Ascending aorta (tissue), 2 donors: ENCODE data around the gene KSR2. TPM values are rescaled to one million over a fixed set of nuclear protein-coding genes. Genes with fewer than 3 reads are reported as not detected.
"Not testable (repeated sequence)": the region's sequence is repeated elsewhere in the genome, so short reads cannot be mapped to it uniquely, and the experiment has no call there.

ENCODE experiments used
- DNase-seq, 2 donors: peaks; one replicate each; pipeline ENCODE4 v3.0.0-alpha.2; 2019; ENCODE audit warnings: low spot score in 2 of 2
- H3K27ac ChIP-seq, 2 donors: fragments of 200-600 bp; sonication (generic); one replicate each; pipeline ENCODE4 v1.5.1; 2016 to 2017; ENCODE audit warnings: mild to moderate bottlenecking in 1 of 2
- H3K27me3 ChIP-seq: fragments of 200-600 bp; sonication (generic); one replicate; pipeline ENCODE4 v1.5.1; 2017
- H3K36me3 ChIP-seq, 2 donors: fragments of 200-600 bp; sonication (generic); one replicate each; pipeline ENCODE4 v1.5.1; 2016
- H3K4me1 ChIP-seq, 2 donors: fragments of 200-600 bp; sonication (generic); one replicate each; pipeline ENCODE4 v1.5.1; 2016 to 2017; ENCODE audit warnings: mild to moderate bottlenecking in 1 of 2
- H3K4me3 ChIP-seq, 2 donors: fragments of 200-600 bp; sonication (generic); one replicate each; pipeline ENCODE4 v1.5.1; 2016 to 2017; ENCODE audit warnings: mild to moderate bottlenecking in 1 of 2
- H3K9me3 ChIP-seq, 2 donors: fragments of 200-600 bp; sonication (generic); one replicate each; pipeline ENCODE4 v1.5.1; 2016
- CTCF ChIP-seq, 3 experiments: fragments of 200-600 bp in 2 of 3; fragments of 450-650 bp in 1 of 3; sonication (generic) in 2 of 3; IDR thresholded peaks; one replicate each; pipeline ENCODE4 v1.5.1; 2016 to 2019; ENCODE audit warnings: antibody characterized with exemption in 3 of 3, mild to moderate bottlenecking in 1 of 3, moderate library complexity in 1 of 3
- intact Hi-C: fragments of 100-400 bp; cut with DNase I; formaldehyde crosslinking; loops from one replicate; pipeline ENCODE4 v1.15.1; 2023
- total RNA-seq: library from RNA; depleted of rRNA; stranded (reverse); fragments of >200 nt; gene quantifications from one replicate; pipeline ENCODE4 v1.1.0, GENCODE V29; 2016

KSR2 gene
- total RNA-seq, 1 donor from 2014 or later: 0.11 TPM

GRCh38 chr12:117818400-117818799 lies 150.4 kb downstream of the KSR2 start:
- Histone ChIP-seq H3K9me3 (no peaks in the 10 kb centered on the region), H3K27ac (no peak overlapping the region), H3K4me3 (no peak overlapping the region), H3K27me3 (no peaks in the 10 kb centered on the region), H3K4me1 (no peaks in the 10 kb centered on the region), H3K36me3 (no peaks in the 10 kb centered on the region)
- intact Hi-C loops: no loop called here
- TF ChIP-seq CTCF (IDR thresholded peaks at IDR 0.05): no peak
- no peak for DNase-seq

GRCh38 chr12:117809509-117809908 lies 159.3 kb downstream of the KSR2 start:
- no peak overlapping the region for H3K27ac ChIP-seq
- no peaks in the 10 kb centered on the region for H3K27me3 ChIP-seq
- no peaks in the 10 kb centered on the region for H3K9me3 ChIP-seq
- no peaks in the 10 kb centered on the region for H3K36me3 ChIP-seq
- H3K4me3 ChIP-seq: no peak overlapping the region
- TF ChIP-seq CTCF (IDR thresholded peaks at IDR 0.05): no peak
- intact Hi-C loops: no loop called here
- H3K4me1 ChIP-seq: no peaks in the 10 kb centered on the region
- DNase-seq: no peak

- no peak for DNase-seq
- Histone ChIP-seq H3K27ac (no peak overlapping the region), H3K36me3 (no peaks in the 10 kb centered on the region), H3K4me3 (no peak overlapping the region), H3K4me1 (no peaks in the 10 kb centered on the region), H3K27me3 (no peaks in the 10 kb centered on the region), H3K9me3 (no peaks in the 10 kb centered on the region)
- no peak for TF ChIP-seq CTCF (IDR thresholded peaks at IDR 0.05)
- intact Hi-C loops: no loop called here
Observed at GRCh38 chr12:117807946-117808345, 160.8 kb downstream of the KSR2 start.

- no peak overlapping the region for H3K27ac ChIP-seq
- H3K36me3 ChIP-seq: no peaks in the 10 kb centered on the region
- no peaks in the 10 kb centered on the region for H3K9me3 ChIP-seq
- TF ChIP-seq CTCF (IDR thresholded peaks at IDR 0.05): no peak
- intact Hi-C loops: no loop called here
- no peak for DNase-seq
- no peaks in the 10 kb centered on the region for H3K4me1 ChIP-seq
- H3K27me3 ChIP-seq: no peaks in the 10 kb centered on the region
- no peak overlapping the region for H3K4me3 ChIP-seq
Observed at GRCh38 chr12:117807355-117807754, 161.4 kb downstream of the KSR2 start.

- no peaks in the 10 kb centered on the region for H3K36me3 ChIP-seq
- H3K27ac ChIP-seq: no peak overlapping the region
- H3K4me1 ChIP-seq: no peaks in the 10 kb centered on the region
- H3K27me3 ChIP-seq: no peaks in the 10 kb centered on the region
- H3K4me3 ChIP-seq: no peak overlapping the region
- H3K9me3 ChIP-seq: no peaks in the 10 kb centered on the region
- intact Hi-C loops: no loop called here
- TF ChIP-seq CTCF (IDR thresholded peaks at IDR 0.05): no peak
- DNase-seq: no peak
Observed at GRCh38 chr12:117805865-117806264, 162.9 kb downstream of the KSR2 start.

- Histone ChIP-seq H3K4me1 (no peaks in the 10 kb centered on the region), H3K27ac (no peak overlapping the region), H3K36me3 (no peaks in the 10 kb centered on the region), H3K9me3 (no peaks in the 10 kb centered on the region), H3K27me3 (no peaks in the 10 kb centered on the region), H3K4me3 (no peak overlapping the region)
- intact Hi-C loops: no loop called here
- DNase-seq: no peak
- TF ChIP-seq CTCF (IDR thresholded peaks at IDR 0.05): no peak
Observed at GRCh38 chr12:117803001-117803400, 165.8 kb downstream of the KSR2 start.

- DNase-seq, H3K27me3 ChIP-seq, H3K4me1 ChIP-seq, H3K27ac ChIP-seq, H3K4me3 ChIP-seq, intact Hi-C loops, H3K9me3 ChIP-seq, H3K36me3 ChIP-seq: not testable (repeated sequence)
Observed at GRCh38 chr12:117800711-117801110, 168.1 kb downstream of the KSR2 start.
